ENCODE measurements around the gene WNT16. TPM values are rescaled to one million over a fixed set of nuclear protein-coding genes. Genes with fewer than 3 reads are reported as not detected.
"Not testable (repeated sequence)": the region's sequence is repeated elsewhere in the genome, so short reads cannot be mapped to it uniquely, and the experiment has no call there.

The WNT16 gene
- total and polyA plus RNA-seq, 2 donors (not counting 1 experiment from before 2014, with no cell fraction given), result 1.2 to 3.8 TPM

DNA sequence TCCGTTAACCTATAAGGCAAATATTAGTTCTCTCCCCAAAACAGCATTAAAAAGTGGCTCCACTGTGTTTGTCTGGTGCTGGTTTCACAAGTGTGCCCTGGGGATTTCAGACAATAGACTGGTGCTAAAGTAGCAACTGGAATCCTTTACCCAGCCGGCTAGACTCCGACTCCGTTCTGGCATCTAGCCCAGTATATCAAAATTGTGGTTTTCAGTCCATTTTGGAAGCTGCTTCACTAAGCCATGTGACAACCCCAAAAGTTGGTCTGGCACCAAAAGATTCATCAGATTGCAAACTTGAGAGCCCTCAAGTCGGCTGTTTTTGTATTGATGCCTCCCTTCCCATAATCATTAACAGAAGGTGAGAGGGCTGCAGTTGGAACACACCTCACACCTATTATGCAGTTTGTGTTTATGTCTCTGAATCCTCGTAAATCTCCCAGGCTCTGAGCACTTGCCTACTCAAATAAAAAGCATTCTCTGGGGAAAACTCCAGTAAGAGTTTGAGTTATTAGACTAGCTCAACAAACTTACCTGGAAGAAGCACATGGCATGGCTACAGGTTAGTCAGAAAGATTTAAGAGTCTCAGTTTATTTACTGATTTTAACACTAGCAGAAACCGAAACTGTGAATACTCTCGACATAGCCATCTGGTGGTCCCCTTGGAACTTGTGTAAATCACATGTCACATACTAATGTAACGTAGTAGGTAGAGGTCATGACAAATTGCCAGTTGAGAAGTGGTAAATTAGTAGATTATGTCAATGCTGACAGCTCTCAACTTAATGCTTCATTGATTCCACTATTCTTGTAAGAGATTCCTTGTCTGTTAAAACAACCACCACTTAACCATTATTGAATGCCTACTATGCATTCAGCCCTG, 14.8 kb upstream of the WNT16 start:
- Histone ChIP-seq H4K20me1 (ENCODE audit: control insufficient read depth, extremely low read depth, insufficient read depth, low read length) (no peaks in the 10 kb centered on the region), H3K27ac (ENCODE audit: insufficient read depth, low read length) (no peak overlapping the region), H3K9ac (ENCODE audit: insufficient read depth, low read length) (no peak overlapping the region), H3K4me3 (replicated peaks in 1 of 4; ENCODE audit: control extremely low read depth in 1 of 4, insufficient read depth in 1 of 4, low read depth in 3 of 4, low read length in 4 of 4) (no peak overlapping the region), H3K27me3 (ENCODE audit: control insufficient read depth, insufficient read depth, low read length) (no peaks in the 10 kb centered on the region), H3K4me2 (ENCODE audit: extremely low read depth, insufficient read depth, low read length) (peak overlapping the region; percentile 1), H3K79me2 (ENCODE audit: control insufficient read depth, insufficient read depth, low read length) (no peaks in the 10 kb centered on the region), H3K9me3 (ENCODE audit: control insufficient read depth, insufficient read depth, low read depth, low read length) (no peaks in the 10 kb centered on the region), H2AFZ (ENCODE audit: low read length) (no peak overlapping the region), H3K4me1 (ENCODE audit: control insufficient read depth, extremely low read depth, insufficient read depth, low read length) (peaks cover 3% of the 10 kb centered on the region), H3K36me3 (ENCODE audit: control insufficient read depth, insufficient read depth, low read length) (no peaks in the 10 kb centered on the region)
- DNase-seq (ENCODE audit: low read depth in 2 of 2), result peak; percentile 41 to 73
- TF ChIP-seq CTCF (conservative IDR thresholded peaks at IDR 0.05 in 1 of 2, IDR thresholded peaks at IDR 0.05 in 1 of 2; ENCODE audit: low read depth in 1 of 2, low read length in 2 of 2) (no peak), EZH2 (IDR thresholded peaks at IDR 0.05; ENCODE audit: low read length, missing control alignments) (no peak)

DNA sequence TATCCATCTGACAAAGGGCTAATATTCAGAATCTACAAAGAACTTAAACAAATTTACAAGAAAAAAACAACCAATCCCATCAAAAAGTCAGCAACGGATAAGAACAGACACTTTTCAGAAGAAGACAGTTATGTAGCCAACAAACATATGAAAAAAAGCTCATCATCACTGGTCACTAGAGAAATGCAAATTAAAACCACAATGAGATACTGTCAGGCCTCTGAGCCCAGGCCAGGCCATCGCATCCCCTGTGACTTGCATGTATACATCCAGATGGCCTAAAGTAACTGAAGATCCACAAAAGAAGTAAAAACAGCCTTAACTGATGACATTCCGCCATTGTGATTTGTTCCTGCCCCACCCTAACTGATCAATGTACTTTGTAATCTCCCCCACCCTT, 13.6 kb upstream of the WNT16 start:
- not testable (repeated sequence) for H3K27ac ChIP-seq (ENCODE audit: insufficient read depth, low read length); H4K20me1 ChIP-seq (ENCODE audit: control insufficient read depth, extremely low read depth, insufficient read depth, low read length); H3K27me3 ChIP-seq (ENCODE audit: control insufficient read depth, insufficient read depth, low read length); H2AFZ ChIP-seq (ENCODE audit: low read length); H3K9me3 ChIP-seq (ENCODE audit: control insufficient read depth, insufficient read depth, low read depth, low read length); H3K36me3 ChIP-seq (ENCODE audit: control insufficient read depth, insufficient read depth, low read length); H3K4me3 ChIP-seq (replicated peaks in 1 of 4; ENCODE audit: control extremely low read depth in 1 of 4, insufficient read depth in 1 of 4, low read depth in 3 of 4, low read length in 4 of 4); H3K79me2 ChIP-seq (ENCODE audit: control insufficient read depth, insufficient read depth, low read length); DNase-seq (ENCODE audit: low read depth in 2 of 2); H3K4me2 ChIP-seq (ENCODE audit: extremely low read depth, insufficient read depth, low read length); H3K9ac ChIP-seq (ENCODE audit: insufficient read depth, low read length); H3K4me1 ChIP-seq (ENCODE audit: control insufficient read depth, extremely low read depth, insufficient read depth, low read length)

DNA sequence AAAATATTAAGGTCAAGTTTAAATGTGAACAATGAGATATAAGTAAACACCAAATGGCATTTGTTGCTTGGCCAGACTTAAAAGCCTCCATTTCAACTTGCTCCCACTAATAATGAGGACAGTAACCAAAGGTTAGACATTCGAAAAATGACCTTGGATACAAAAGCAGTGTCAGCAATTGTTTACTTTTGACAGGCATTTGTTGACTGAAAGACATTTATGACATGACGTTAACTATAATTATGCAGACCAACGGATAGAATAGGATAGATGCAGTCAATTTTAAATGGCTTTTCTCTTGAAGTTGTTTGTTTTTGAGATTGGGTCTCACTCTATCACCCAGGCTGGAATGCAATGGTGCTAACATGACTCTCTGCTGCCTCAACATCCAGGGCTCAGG, 6.3 kb upstream of the WNT16 start:
- Histone ChIP-seq H3K9me3 (ENCODE audit: control insufficient read depth, insufficient read depth, low read depth, low read length) (no peaks in the 10 kb centered on the region), H3K4me2 (ENCODE audit: extremely low read depth, insufficient read depth, low read length) (no peak overlapping the region), H4K20me1 (ENCODE audit: control insufficient read depth, extremely low read depth, insufficient read depth, low read length) (no peaks in the 10 kb centered on the region), H2AFZ (ENCODE audit: low read length) (no peak overlapping the region), H3K27me3 (ENCODE audit: control insufficient read depth, insufficient read depth, low read length) (no peaks in the 10 kb centered on the region), H3K4me3 (replicated peaks in 1 of 4; ENCODE audit: control extremely low read depth in 1 of 4, insufficient read depth in 1 of 4, low read depth in 3 of 4, low read length in 4 of 4) (no peak overlapping the region), H3K9ac (ENCODE audit: insufficient read depth, low read length) (no peak overlapping the region), H3K36me3 (ENCODE audit: control insufficient read depth, insufficient read depth, low read length) (no peaks in the 10 kb centered on the region), H3K4me1 (ENCODE audit: control insufficient read depth, extremely low read depth, insufficient read depth, low read length) (no peaks in the 10 kb centered on the region), H3K79me2 (ENCODE audit: control insufficient read depth, insufficient read depth, low read length) (no peaks in the 10 kb centered on the region), H3K27ac (ENCODE audit: insufficient read depth, low read length) (no peak overlapping the region)
- DNase-seq (ENCODE audit: low read depth in 2 of 2), result no peak
- TF ChIP-seq EZH2 (IDR thresholded peaks at IDR 0.05; ENCODE audit: low read length, missing control alignments) (no peak), CTCF (conservative IDR thresholded peaks at IDR 0.05 in 1 of 2, IDR thresholded peaks at IDR 0.05 in 1 of 2; ENCODE audit: low read depth in 1 of 2, low read length in 2 of 2) (no peak)

Data from fibroblast of lung (primary cell).